CD4-positive, alpha-beta T cell (primary cell): ENCODE data around the gene PTPN12. TPM values are rescaled to one million over a fixed set of nuclear protein-coding genes. Genes with fewer than 3 reads are reported as not detected.

Experiments used
- ATAC-seq: fragments of 200-7000 bp; cut with Tn5 transposase; one replicate; pipeline ENCODE4 v1.10.0; 2022; ENCODE audit warnings: mild to moderate bottlenecking; ENCODE audit not compliant: poor library complexity
- CTCF ChIA-PET: fragments of 350-600 bp; sonication (Branson Sonifier 250); formaldehyde crosslinking; loops from one replicate; lab custom pipeline; 2021; ENCODE audit warnings: antibody characterized with exemption, inconsistent platforms; lab: Charles Lee
- POLR2A ChIA-PET: fragments of 350-600 bp; sonication (Branson Sonifier 250); formaldehyde crosslinking; loops from one replicate; lab custom pipeline; 2021; ENCODE audit warnings: antibody characterized with exemption, inconsistent platforms; lab: Charles Lee
- DNase-seq, 14 experiments: peaks; one replicate each; pipeline ENCODE4 v3.0.0-alpha.2; 2013 to 2020; ENCODE audit warnings: mixed read lengths in 2 of 14
- H3K27ac ChIP-seq, 2 donors: one replicate each; pipeline versions ENCODE4 v1.5.1 to v1.7.0; 2013; ENCODE audit warnings: low read length in 2 of 2, low read depth in 1 of 2, mild to moderate bottlenecking in 1 of 2
- H3K27me3 ChIP-seq, 2 experiments: 1 replicate in 1 of 2; 2 replicates in 1 of 2; pipeline versions ENCODE4 v1.6.1 to v1.7.0; 2013; ENCODE audit warnings: low read length in 2 of 2, control low read depth in 1 of 2, mild to moderate bottlenecking in 1 of 2, moderate library complexity in 1 of 2; ENCODE audit not compliant: insufficient read depth in 2 of 2, control insufficient read depth in 1 of 2
- H3K36me3 ChIP-seq: one replicate; pipeline ENCODE4 v1.6.1; 2013; ENCODE audit warnings: low read length, control low read depth; ENCODE audit not compliant: insufficient read depth
- H3K4me1 ChIP-seq: one replicate; pipeline ENCODE4 v1.6.1; 2013; ENCODE audit warnings: low read length, control low read depth; ENCODE audit not compliant: insufficient read depth
- H3K4me3 ChIP-seq: one replicate; pipeline ENCODE4 v1.5.1; 2013; ENCODE audit warnings: mild to moderate bottlenecking, low read length, moderate library complexity
- H3K9me3 ChIP-seq, 2 experiments: 1 replicate in 1 of 2; 2 replicates in 1 of 2; pipeline versions ENCODE4 v1.6.1 to v1.7.0; 2013; ENCODE audit warnings: low read length in 2 of 2, mild to moderate bottlenecking in 2 of 2, control low read depth in 1 of 2, moderate library complexity in 1 of 2; ENCODE audit not compliant: control insufficient read depth in 1 of 2, insufficient read depth in 1 of 2
- H3K27ac Mint-ChIP-seq: one replicate; pipeline ENCODE4 v1.8.0; 2020; ENCODE audit warnings: mixed read lengths
- H3K27me3 Mint-ChIP-seq: one replicate; pipeline ENCODE4 v1.8.0; 2021; ENCODE audit warnings: mixed read lengths
- H3K36me3 Mint-ChIP-seq: one replicate; pipeline ENCODE4 v1.8.0; 2021; ENCODE audit warnings: low read depth, mixed read lengths
- H3K4me1 Mint-ChIP-seq: one replicate; pipeline ENCODE4 v1.8.0; 2021; ENCODE audit warnings: low read depth, mixed read lengths
- H3K4me3 Mint-ChIP-seq: one replicate; pipeline ENCODE4 v1.8.0; 2020; ENCODE audit warnings: mild to moderate bottlenecking, mixed read lengths
- H3K9me3 Mint-ChIP-seq: one replicate; pipeline ENCODE4 v1.8.0; 2020; ENCODE audit warnings: mixed read lengths
- CTCF ChIP-seq: fragments of 200-600 bp; IDR thresholded peaks from one replicate; pipeline ENCODE4 v1.8.0; 2022; ENCODE audit warnings: antibody characterized with exemption, mild to moderate bottlenecking
- intact Hi-C, 2 experiments: fragments of 100-400 bp; cut with DNase I in 1 of 2; cut with micrococcal nuclease in 1 of 2; formaldehyde crosslinking; loops; one replicate each; pipeline versions ENCODE4 v1.15.1 to v1.9.0; 2023 to 2025; cut with DNase I, micrococcal nuclease
- total RNA-seq, 174 experiments: library from RNA in 2 of 174; stranded (reverse) in 2 of 174; gene quantifications; one replicate each; pipeline ENCODE4 v1.2.3 and lab custom pipeline; 2021 to 2026

PTPN12 gene
- total RNA-seq, 2 experiments from 2014 or later: 11.7 to 14.8 TPM

GRCh38 chr7:77570330-77571011 is 33.4 kb downstream of the PTPN12 start:
- intact Hi-C loops: no loop called here
- TF ChIP-seq CTCF: no peak
- ATAC-seq: no peak
- peak in 3 of 14 experiments; percentile 13 to 55 (median 36) for DNase-seq
- Mint-ChIP-seq H3K4me3 (no peak overlapping the region), H3K4me1 (no peaks in the 10 kb centered on the region), H3K27ac (no peak overlapping the region), H3K36me3 (peaks cover 25% of the 10 kb centered on the region), H3K9me3 (no peaks in the 10 kb centered on the region), H3K27me3 (no peaks in the 10 kb centered on the region)
- CTCF ChIA-PET: no interaction called here
- Histone ChIP-seq H3K36me3 (peaks cover 9% of the 10 kb centered on the region), H3K4me3 (no peak overlapping the region), H3K27me3 (no peaks in the 10 kb centered on the region), H3K9me3 (no peaks in the 10 kb centered on the region), H3K27ac (no peak overlapping the region), H3K4me1 (no peaks in the 10 kb centered on the region)
- POLR2A ChIA-PET: no interaction called here

GRCh38 chr7:77571801-77572200 is 34.7 kb downstream of the PTPN12 start:
- Histone ChIP-seq H3K36me3 (peaks cover 9% of the 10 kb centered on the region), H3K27me3 (no peaks in the 10 kb centered on the region), H3K4me1 (no peaks in the 10 kb centered on the region), H3K9me3 (no peaks in the 10 kb centered on the region), H3K4me3 (no peak overlapping the region), H3K27ac (no peak overlapping the region)
- Mint-ChIP-seq H3K27ac (no peak overlapping the region), H3K27me3 (no peaks in the 10 kb centered on the region), H3K4me1 (no peaks in the 10 kb centered on the region), H3K36me3 (peaks cover 25% of the 10 kb centered on the region), H3K4me3 (no peak overlapping the region), H3K9me3 (no peaks in the 10 kb centered on the region)
- TF ChIP-seq CTCF: no peak
- CTCF ChIA-PET: interaction anchor here (0.5 kb wide), 1 partner anchor 507 kb away, joined by 5 read pairs; no protein-coding TSS in a partner anchor
- DNase-seq (no peak), ATAC-seq (no peak)
- intact Hi-C loops: no loop called here
- POLR2A ChIA-PET: no interaction called here

- Mint-ChIP-seq H3K27ac (no peak overlapping the region), H3K4me3 (no peak overlapping the region), H3K4me1 (no peaks in the 10 kb centered on the region), H3K9me3 (no peaks in the 10 kb centered on the region), H3K27me3 (no peaks in the 10 kb centered on the region), H3K36me3 (peaks cover 29% of the 10 kb centered on the region)
- ATAC-seq: no peak
- no peaks in the 10 kb centered on the region for H3K9me3 ChIP-seq
- H3K36me3 ChIP-seq: peaks cover 9% of the 10 kb centered on the region
- H3K27ac ChIP-seq: no peak overlapping the region
- no peaks in the 10 kb centered on the region for H3K4me1 ChIP-seq
- ChIA-PET POLR2A (no interaction called here), CTCF (no interaction called here)
- H3K27me3 ChIP-seq: no peaks in the 10 kb centered on the region
- no peak for DNase-seq
- TF ChIP-seq CTCF: no peak
- intact Hi-C loops: no loop called here
- no peak overlapping the region for H3K4me3 ChIP-seq
These were observed 38.1 kb downstream of the PTPN12 start for GRCh38 chr7:77575187-77575586.
